SK-N-SH (cell line): Measurements from ENCODE around the gene VCP.

ENCODE experiments used
- CHD2 ChIP-seq: fragments of 150-350 bp; IDR thresholded peaks from 2 replicates; pipeline ENCODE4 v1.6.1; 2018; ENCODE audit warnings: low read length; ENCODE audit not compliant: partially characterized antibody
- FOXJ3 ChIP-seq: sonication (generic); formaldehyde crosslinking; IDR thresholded peaks from 2 replicates; pipeline ENCODE4 v1.5.1; 2020; ENCODE audit warnings: mild to moderate bottlenecking, missing genetic modification reagents
- FOXM1 ChIP-seq: IDR thresholded peaks from 2 replicates; pipeline ENCODE4 v1.4.0; 2012; ENCODE audit warnings: low read depth, mild to moderate bottlenecking
- JUND ChIP-seq: IDR thresholded peaks from 2 replicates; pipeline ENCODE4 v1.4.0; 2012
- POLR2AphosphoS5 ChIP-seq: IDR thresholded peaks from 2 replicates; pipeline ENCODE4 v1.6.1; 2012; ENCODE audit warnings: low read depth, low read length
- RAD21 ChIP-seq: IDR thresholded peaks from 2 replicates; pipeline ENCODE4 v1.6.1; 2012; ENCODE audit warnings: mild to moderate bottlenecking, low read length
- RFX5 ChIP-seq: IDR thresholded peaks from 2 replicates; pipeline ENCODE4 v1.6.1; 2012; ENCODE audit warnings: mild to moderate bottlenecking, improper control_type of control experiment, low read length
- SMC3 ChIP-seq: IDR thresholded peaks from 2 replicates; pipeline ENCODE4 v1.6.1; 2012; ENCODE audit warnings: low read depth, low read length, improper control_type of control experiment
- TF ChIP-seq, protein P1 (sequence below): fragments of 200-600 bp; sonication (generic); IDR thresholded peaks from 2 replicates; pipeline ENCODE4 v1.6.1; 2017; ENCODE audit warnings: antibody characterized with exemption, mild to moderate bottlenecking, moderate library complexity
- TF ChIP-seq, protein P2 (sequence below): fragments of 150-350 bp; IDR thresholded peaks from 2 replicates; pipeline ENCODE4 v1.6.1; 2016; ENCODE audit warnings: mild to moderate bottlenecking, low read depth, low read length
- TF ChIP-seq, protein P3 (sequence below): IDR thresholded peaks from 2 replicates; pipeline ENCODE4 v1.4.0; 2012; ENCODE audit warnings: low read depth

GRCh38 chr9:35114113-35114839 lies 41.9 kb upstream of the VCP start:
- no peak for TF ChIP-seq RAD21
- TF ChIP-seq, protein P1, sequence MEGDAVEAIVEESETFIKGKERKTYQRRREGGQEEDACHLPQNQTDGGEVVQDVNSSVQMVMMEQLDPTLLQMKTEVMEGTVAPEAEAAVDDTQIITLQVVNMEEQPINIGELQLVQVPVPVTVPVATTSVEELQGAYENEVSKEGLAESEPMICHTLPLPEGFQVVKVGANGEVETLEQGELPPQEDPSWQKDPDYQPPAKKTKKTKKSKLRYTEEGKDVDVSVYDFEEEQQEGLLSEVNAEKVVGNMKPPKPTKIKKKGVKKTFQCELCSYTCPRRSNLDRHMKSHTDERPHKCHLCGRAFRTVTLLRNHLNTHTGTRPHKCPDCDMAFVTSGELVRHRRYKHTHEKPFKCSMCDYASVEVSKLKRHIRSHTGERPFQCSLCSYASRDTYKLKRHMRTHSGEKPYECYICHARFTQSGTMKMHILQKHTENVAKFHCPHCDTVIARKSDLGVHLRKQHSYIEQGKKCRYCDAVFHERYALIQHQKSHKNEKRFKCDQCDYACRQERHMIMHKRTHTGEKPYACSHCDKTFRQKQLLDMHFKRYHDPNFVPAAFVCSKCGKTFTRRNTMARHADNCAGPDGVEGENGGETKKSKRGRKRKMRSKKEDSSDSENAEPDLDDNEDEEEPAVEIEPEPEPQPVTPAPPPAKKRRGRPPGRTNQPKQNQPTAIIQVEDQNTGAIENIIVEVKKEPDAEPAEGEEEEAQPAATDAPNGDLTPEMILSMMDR: no peak
- no peak for TF ChIP-seq JUND
- no peak for TF ChIP-seq FOXJ3
- no peak for TF ChIP-seq RFX5
- TF ChIP-seq SMC3: no peak
- TF ChIP-seq, protein P2, sequence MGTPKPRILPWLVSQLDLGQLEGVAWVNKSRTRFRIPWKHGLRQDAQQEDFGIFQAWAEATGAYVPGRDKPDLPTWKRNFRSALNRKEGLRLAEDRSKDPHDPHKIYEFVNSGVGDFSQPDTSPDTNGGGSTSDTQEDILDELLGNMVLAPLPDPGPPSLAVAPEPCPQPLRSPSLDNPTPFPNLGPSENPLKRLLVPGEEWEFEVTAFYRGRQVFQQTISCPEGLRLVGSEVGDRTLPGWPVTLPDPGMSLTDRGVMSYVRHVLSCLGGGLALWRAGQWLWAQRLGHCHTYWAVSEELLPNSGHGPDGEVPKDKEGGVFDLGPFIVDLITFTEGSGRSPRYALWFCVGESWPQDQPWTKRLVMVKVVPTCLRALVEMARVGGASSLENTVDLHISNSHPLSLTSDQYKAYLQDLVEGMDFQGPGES: no peak
- peak; percentile 54; the same call in 1 of the 2 replicates for TF ChIP-seq POLR2AphosphoS5
- no peak for TF ChIP-seq FOXM1
- TF ChIP-seq, protein P3, sequence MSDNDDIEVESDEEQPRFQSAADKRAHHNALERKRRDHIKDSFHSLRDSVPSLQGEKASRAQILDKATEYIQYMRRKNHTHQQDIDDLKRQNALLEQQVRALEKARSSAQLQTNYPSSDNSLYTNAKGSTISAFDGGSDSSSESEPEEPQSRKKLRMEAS: no peak
- no peak for TF ChIP-seq CHD2
